Activated CD4-positive, CD25-positive, alpha-beta regulatory T cell treated with anti-CD3 and anti-CD28 coated beads, Interleukin-2, amount 50 U/mL, for 24 hours (primary cell): ENCODE data around the gene CDK14.
"Not testable (repeated sequence)": the region's sequence is repeated elsewhere in the genome, so short reads cannot be mapped to it uniquely, and the experiment has no call there.

ENCODE experiments used
- ATAC-seq, 2 donors: fragments of 150-1000 bp; cut with Tn5 transposase; one replicate each; pipeline ENCODE4 v1.10.0; 2021; ENCODE audit warnings: mild to moderate bottlenecking in 1 of 2, moderate library complexity in 1 of 2

CDK14 gene

DNA sequence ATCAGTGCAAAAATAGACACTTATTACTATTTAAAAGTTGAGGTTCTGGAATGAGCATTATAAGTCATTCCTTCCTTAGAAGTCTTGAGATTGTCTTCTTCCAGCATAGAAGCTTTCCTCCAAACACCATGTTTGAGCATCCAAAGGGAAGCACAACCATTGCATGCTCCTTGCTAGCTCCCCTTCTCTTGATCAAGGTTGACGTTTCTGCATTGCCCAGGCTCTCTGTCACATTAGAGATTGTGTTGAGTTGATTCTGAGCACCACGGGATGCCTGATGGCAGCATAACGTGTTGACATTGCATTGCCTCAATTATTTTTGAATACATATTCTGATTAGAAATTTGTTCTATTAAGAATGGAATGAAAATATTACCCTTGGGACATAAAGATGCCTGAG is 322.2 kb downstream of the CDK14 start:
- ATAC-seq = no peak

DNA sequence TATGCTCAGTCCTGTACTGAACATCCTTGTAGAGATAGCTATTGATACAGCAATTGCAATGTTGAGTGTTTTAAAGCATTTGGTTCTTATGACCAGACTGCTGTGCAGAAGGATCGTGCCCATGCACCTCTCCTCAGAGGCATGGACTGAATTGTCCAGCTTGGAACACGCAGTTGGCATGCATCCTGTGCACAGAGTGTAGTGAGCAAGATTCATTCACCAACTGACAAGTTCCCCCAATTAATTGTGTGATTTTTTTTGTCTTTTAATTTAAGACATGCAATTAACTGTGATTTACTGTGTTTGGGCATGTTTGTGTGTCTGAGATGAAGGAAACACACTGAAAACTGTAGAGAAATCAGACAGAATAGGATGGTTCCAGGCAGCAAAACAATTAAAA is 323.7 kb downstream of the CDK14 start:
- ATAC-seq = no peak

DNA sequence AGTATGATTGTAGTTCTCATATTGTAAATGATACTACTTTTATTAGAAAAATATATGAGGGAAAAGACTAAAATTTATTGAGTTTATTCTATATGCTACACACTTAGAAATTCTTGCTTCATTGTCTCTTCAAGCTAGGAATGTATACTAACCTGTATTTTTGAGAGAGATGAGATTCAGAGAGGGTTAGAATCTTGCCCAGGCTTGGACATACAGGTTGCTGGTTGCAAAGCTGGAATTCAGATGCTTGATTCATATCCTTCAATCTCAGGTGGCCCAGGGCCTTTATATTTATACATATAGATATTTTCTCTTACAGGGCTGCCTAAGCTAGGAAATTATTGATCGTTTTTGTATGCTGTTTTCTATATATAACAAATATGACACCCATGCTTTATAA is 324.2 kb downstream of the CDK14 start:
- ATAC-seq = no peak

DNA sequence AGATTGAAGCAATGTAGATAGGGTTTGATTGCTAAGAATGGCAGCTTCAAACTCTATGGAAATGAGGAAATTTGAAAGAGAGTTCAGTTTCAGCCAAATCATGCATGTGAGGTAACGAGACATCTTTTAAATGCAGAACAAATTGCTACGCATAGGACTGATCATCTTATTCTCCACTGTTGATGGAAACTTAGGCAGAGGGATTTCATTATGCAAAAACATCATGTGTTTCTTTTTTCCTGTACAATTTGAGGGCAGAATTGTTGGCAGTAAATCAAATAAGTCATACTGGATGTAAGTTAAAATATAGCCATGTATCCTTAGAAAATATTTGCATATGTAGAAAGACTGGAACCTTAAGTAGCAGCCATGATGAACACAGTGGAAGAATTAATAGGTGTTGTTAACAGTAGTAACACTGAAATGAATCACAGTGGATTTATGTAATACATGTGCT is 327.4 kb downstream of the CDK14 start:
- no peak for ATAC-seq

DNA sequence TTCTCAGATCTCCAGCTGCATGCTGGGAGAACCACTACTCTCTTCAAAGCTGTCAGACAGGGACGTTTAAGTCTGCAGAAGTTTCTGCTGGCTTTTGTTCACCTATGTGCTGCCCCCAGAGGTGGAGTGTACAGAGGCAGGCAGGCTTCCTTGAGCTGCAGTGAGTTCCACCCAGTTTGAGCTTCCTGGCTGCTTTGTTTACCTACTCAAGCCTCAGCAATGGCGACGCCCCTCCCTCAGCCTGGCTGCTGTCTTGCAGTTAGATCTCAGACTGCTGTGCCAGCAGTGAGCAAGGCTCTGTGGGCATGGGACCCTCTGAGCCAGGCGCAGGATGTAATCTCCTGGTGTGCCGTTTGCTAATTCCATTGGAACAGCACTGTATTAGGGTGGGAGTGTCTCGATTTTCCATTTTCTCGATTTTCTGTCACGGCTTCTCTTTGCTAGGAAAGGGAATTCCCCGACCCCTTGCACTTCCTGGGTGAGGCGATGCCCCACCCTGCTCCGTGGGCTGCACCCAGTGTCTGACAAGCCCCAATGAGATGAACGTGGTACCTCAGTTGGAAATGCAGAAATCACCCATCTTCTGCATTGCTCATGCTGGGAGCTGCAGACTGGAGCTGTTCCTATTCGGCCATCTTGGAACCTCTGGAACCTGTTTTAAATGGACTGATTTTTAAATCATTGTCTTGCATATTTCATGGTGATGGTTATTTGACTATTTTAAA is 332.7 kb downstream of the CDK14 start:
- not testable (repeated sequence) for ATAC-seq

DNA sequence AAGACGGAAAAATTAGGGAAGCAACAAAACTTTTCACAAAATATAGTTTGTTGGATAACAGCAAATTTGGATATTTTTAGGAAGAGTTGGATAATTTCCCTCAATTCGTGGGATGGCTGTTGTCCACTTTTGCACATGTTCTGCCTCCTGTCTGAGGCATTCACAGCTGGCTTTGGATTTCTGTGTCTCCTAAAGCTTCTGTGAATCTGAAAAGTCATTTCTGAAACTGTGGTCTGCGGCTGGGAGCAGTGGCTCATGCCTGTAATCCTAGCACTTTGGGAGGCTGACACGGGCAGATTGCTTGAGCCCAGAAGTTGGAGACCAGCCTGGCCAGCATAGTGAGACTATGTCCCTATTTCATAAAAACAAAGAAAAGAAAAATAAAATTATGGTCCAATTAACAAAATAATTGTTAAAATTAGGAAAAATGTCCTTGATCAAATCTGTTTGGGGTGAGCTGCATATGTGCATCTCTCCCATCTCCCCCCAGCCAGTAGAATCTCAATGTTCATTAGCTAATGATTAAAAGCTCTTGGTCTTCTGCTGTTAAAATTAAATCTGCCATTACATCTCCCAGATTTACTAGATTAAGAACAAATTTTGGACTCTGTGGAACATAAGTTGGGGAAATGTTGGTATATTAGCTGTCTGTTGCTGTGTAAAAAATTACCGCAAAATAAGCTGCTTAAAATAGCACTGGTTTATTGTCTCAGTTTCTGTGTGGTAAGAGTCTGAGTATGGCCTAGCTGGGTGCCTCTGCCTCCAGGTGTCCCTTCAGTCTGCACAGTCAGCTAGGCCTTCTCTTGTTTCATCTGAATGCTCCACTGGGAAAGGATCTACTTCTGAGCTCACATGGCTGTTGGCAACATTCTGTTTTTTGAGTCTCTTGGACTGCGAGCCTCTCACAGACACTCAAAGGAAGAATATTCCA is 336.1 kb downstream of the CDK14 start:
- ATAC-seq = no peak

DNA sequence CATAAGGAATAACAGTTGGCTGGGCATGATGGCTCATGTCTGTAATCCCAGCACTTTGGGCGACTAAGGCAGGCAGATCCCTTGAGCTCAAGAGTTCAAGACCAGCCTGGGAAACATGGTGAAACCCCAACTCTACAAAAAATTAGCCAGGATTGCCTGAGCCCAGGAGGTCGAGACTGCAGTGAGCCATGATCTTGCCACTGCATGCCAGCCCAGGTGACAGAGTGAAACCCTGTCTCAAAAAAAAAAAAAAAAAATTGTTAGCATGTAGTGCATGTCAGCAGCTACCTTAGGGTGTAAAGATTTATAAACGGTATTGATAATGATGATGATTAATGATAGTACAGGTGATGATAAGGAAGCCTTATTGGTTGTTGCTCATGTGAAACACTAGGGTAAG is 336.9 kb downstream of the CDK14 start:
- ATAC-seq = no peak

DNA sequence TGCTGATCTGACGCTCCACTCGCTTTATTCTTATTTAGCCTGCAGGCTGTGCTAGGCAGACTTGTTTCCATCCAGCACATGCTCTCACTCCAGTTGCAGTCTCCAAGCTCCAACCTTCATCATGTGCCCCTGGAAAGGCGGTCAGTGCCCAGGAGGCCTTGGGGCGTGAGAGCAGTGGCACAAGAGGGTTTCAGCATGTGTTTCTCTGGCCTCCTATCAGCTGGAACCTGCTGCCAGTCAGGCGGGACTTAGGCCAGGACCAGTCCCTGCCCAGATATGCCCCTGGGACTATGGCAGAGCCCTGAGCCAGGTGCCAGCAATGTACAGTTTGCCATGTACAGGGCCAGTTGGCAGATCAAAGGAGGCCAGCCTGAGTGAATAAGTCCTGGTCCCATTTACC is 337.9 kb downstream of the CDK14 start:
- ATAC-seq = no peak

DNA sequence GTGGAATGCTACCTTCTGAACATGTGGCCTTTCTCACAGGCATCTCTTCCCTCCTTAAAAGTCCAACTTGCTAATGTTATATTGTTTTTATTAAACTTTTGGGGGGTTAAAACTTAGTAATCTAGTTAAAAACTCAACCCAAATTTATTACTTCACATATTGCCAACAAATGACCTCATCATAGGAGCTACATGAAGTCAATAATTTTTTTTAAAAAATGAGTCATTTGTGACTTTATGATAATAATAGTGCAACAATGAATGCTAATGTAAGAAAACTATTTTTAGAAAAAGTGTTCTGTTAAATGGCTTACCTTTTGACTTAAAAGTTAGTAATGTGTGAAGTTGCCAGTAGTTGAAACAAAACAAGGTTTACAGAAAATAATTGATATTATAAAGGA is 342.2 kb downstream of the CDK14 start:
- no peak for ATAC-seq

DNA sequence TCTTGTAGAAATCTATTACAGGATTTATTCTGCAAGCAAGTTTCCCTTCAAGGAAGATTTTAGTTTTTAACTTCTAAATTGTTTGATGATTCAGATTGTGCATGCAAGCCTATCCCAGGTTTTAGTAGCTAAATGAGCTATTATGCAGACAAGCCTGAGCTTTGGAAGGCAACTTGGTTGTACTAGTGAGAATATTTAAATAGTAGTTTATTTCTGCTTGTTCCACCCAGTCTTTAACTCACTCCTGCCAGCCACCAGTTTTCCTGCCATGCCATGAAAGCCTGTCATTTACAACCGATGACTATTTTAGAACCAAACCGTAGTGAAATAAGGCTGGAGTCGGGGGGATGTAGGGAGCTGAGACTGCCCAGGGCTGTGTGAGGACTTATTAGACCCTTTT is 343.5 kb downstream of the CDK14 start:
- ATAC-seq = no peak

DNA sequence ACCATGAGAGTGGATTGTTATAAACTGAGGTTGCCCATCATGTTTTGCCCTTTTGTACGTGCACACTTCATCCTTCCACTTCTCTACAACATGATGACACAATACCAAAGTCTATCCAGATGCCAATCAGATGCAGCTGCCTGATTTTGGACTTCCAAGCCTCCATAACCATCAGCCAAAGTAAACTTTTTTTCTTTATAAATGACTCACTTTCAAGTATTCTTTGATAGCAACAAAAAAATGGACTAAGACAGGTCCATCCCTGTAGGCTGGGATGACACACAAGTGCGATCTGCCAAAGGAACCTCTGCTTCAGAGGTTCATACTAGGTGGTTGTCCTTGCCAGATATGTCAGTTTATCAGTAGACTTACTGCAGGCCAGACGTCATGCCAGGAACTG is 347.9 kb downstream of the CDK14 start:
- no peak for ATAC-seq

DNA sequence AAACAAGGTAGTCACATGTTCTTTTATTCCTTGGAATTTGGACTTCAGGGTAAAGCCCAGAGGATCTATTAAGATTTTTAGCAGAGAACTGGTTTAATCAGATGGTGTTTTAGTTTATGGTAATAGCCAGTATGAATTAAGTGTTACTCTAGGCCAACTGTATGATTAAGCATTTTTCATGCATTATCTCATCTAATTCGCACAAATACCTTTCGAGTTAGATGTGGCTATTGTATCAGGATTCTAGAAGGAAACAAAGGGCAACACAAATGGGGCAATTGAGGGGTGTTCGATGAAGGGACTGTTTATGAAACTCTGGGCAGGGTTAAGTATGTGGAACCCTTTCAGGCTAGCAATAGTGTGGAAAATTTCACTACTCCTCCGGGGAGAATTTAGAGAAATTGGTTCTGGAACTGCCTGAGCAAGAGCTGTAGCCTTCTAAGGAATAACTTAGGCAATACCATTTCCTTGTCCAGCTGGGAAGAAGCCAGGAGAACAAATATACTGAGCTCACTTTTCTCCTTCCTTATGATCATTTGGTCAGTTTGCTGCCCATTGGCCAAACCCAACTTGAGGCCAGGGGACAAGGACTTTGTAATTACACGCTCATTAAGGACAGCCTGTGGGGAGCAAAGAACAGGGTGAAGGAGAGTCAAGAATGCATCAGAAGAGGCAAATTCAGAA is 349.1 kb downstream of the CDK14 start:
- ATAC-seq = no peak

DNA sequence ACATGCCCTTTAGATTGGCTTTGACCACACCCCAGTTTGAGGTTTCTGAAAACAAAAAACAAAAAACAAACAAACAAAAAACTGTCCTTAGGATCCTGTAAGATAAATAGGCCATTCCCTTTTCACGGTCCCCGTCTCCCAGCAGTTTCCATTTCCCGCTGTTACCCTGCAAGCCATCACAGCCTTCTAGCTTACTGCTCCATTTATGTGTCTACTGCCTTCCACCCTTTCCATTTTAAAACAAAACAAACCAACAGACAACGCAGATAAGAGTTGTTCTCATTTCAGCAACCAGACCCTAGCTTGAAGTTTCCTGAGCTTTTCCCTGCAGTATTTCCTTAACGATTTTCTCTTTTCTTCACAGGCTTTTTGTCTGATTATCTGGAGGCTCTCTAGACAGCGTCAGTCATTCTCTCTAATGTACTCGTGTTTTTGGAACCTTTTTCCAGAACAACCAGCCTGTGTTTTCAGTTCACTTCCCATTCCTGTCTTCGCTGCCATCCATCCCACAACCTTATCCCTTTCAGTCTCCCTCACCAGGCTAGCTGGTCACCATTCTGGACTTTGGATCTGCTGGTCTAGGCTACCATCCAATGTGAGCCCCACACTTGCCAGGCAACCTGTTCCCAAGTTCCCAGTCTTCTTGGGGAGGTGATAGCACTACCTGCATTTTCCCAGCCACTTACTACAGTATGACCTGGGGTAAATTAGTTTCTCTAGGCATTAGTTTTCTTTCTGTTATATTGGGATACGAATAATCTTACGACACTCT is 350.8 kb downstream of the CDK14 start:
- ATAC-seq = no peak

DNA sequence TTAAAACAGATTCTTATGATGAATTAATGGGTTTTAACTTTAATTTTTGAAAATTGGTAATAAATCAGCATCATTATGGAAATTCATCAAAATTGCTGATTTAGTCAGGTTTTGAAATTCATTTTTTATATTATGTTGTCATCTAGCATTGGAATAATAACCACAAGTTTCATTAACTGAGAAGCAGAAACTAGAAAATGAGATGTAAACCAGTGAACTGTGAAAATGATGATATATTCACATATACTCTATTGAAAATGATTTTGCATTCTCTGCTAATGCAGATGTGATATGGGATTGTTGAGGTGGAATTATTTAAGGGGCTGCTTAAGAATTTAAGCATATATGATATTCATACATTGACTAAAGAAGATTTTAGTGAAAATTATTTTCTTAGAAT is 352.0 kb downstream of the CDK14 start:
- no peak for ATAC-seq

DNA sequence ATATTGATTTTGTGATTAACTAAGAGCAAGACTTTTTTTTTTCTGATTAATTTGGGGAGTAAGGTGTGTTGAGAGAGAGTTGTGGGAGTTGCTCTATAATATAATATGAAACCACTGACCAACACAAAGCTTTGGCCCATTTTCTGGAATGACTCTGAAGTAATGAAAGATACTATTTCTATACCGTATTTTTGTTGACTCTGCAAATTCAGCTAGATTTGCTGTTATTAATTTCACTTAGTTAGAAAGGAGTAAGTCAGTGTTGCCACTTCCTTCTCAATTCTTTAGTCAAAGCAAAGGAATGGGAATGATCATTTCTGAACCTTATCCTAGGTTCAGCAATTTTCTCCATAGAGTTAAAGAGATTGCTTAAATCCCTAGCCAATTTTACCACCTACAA is 355.1 kb downstream of the CDK14 start:
- ATAC-seq = no peak

DNA sequence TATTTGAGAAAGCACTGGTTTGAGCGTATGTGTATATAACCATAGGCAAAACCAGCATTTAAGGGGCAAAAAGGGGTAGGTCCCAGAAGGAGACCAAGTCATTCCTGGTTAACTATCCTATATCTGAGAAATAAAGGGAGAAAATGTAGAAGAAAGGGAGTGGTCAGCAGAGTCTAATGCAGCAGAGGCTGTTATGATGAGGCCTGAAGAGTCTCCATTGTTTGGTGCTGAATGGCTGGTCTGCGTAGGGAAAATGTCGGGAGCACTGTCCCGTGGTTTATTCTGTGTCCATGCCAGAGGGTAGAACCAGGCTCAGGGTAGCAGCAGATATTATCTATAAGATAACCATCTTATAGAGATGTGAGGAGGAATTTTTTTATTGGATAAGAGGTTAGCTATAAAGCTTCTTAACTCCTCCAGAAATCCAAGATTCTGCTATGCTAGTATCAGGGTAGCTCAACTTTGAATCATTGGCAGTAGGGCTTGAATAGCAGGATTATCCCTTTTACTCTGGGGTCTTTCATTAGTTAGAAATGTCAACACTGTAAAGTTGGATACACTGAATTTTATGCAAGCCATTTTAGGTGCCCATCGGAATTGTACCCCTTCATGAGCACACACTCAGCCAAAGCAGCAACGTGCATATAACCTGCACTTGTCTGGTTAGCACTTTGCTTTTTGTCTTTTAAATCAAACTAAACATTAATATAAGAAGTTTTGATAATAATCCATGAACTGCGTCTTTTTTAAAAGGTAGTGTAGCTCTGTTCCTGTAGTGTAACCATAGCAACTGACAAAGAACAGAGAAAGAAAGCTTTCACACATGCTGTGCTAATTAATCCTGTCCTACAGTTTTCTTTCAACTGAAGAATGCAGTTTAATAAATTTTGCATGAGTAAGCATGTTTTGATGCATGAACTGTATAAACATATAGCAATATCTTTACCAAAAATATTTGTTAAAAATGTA is 356.1 kb downstream of the CDK14 start:
- no peak for ATAC-seq

DNA sequence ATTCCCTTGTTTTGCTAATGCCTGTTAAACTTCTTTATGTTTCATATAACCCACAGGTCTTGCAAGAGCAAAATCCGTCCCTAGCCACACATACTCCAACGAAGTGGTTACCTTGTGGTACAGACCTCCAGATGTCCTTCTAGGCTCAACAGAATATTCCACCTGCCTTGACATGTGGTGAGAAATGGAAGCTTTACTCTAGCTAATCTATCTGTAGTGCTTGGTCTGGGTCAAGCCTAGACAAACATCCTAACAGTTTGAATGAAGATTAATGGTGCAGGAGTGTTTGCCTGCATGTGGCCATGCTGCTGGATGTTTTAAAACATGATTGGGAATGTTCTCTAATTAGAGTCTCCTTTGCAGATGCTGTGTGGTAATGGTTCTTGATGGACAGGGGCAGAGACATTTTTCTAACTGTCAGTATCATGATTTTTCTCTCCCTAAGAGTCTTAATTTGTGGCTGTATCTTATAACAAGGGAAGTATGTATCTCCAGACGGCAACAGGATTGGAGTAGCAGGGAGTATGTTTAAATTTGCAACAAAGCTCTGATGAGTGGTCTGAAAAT is 359.6 kb downstream of the CDK14 start:
- no peak for ATAC-seq

DNA sequence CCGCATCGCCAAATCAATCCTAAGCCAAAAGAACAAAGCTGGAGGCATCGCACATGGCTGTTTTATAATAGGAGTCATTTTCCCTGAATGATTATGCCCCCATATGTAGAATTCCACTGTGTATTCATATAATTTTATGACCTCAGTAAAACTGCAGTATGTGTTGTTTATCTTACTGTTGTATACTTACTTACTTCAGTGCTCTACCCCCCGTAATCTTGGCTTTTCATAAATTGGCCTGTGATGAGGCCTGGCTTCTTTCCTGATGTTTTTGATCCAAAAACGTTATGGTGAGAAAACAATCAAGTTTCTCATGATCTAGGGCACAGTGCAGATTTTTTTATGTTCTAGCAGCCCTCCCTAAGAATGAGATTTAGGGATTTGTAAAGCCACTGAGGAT is 361.8 kb downstream of the CDK14 start:
- no peak for ATAC-seq

DNA sequence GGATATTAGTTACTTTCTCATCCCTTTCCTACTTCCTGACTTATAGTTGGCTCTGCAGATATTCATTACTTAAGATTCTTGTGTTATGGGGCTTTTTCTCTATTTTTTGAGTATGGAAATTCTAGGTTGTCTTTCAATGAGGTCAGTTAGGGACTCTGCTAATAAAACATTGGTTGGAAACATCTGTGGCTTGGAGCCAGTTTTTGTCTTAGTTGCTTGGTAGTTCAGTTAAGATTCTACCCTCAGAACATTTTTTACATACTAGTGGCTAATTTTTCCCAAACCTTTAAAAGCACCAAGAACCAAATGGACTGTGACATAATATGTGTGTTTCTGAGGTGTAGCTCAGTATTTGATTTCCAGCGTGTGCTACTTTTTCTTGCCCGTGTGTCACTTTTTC is 362.5 kb downstream of the CDK14 start:
- ATAC-seq = no peak

DNA sequence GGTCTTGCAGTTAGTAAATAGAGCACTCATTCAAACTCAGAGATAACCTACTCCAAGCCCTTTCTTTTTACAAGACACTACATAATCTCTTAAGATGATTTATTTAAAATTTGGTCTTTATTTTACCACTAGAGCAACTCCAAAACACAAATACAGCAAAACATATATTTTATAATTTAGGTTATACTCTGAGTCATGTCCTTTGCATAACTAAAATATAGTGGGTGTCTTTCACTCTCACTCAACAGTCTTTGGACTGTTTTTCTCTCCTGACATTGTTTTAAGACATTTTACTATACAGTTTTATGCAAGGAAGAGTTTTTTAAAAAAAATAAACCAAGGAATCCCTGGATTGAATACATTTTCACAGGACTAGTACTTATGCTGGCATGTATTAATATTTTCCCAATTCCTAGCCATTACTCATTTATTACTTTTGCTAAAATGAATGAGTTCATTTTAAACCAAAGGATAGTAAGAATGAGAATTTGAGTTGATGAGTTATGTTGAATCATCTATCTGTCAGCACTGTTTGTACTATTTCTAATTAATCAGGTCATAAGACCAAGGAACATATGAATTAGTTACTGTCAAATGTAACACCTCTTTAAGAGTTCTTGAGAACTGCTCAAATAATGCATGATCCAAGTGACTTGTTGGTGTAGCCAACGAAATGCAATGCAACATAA is 365.1 kb downstream of the CDK14 start:
- ATAC-seq = peak; percentile 73 to 75
